ENCODE measurements around the gene RDH8. TPM values are rescaled to one million over a fixed set of nuclear protein-coding genes. Genes with fewer than 3 reads are reported as not detected.

Gene RDH8
- total and polyA plus RNA-seq, 4 donors: not detected

DNA sequence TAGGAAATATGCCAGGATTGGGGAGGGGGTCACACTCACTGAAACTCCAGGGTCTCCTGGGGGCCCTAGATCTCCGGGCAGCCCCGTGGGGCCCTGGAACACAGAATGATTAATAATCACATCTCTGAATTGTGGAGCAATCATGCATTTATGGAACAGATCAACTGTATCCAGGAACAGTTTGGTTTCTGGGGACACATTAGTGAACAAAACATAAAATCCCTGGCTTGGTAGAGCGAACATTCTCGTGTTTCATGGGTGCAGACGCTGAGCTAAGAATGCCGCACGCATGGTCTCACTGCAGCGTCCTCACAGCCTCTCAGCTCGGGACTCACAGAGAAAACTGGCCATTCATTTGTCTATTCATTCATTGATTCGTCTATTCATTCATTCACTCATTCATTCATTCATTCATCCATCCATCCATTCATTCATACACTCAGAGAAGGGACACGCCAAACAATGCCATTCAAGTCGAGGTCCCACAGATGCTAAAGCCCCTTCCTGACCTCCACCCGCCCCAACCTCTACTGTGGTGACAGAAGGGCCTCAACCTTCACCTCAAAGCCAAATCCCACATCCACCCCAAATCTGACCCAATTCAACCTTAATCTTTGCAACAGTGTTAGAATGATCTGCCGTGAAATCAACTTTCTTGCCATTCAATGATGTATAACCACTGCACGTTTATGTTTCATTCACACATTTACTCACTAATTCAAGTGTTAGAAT lies 42.0 kb upstream of the RDH8 start:
- no peaks in the 10 kb centered on the region for H3K4me1 ChIP-seq (ENCODE audit: control insufficient read depth in 5 of 5, insufficient read depth in 5 of 5, low read length in 5 of 5)
- TF ChIP-seq, protein P1, sequence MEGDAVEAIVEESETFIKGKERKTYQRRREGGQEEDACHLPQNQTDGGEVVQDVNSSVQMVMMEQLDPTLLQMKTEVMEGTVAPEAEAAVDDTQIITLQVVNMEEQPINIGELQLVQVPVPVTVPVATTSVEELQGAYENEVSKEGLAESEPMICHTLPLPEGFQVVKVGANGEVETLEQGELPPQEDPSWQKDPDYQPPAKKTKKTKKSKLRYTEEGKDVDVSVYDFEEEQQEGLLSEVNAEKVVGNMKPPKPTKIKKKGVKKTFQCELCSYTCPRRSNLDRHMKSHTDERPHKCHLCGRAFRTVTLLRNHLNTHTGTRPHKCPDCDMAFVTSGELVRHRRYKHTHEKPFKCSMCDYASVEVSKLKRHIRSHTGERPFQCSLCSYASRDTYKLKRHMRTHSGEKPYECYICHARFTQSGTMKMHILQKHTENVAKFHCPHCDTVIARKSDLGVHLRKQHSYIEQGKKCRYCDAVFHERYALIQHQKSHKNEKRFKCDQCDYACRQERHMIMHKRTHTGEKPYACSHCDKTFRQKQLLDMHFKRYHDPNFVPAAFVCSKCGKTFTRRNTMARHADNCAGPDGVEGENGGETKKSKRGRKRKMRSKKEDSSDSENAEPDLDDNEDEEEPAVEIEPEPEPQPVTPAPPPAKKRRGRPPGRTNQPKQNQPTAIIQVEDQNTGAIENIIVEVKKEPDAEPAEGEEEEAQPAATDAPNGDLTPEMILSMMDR (IDR thresholded peaks at IDR 0.05; ENCODE audit: control extremely low read depth, extremely low read depth): no peak
- DNase-seq (no peak), ATAC-seq (ENCODE audit: insufficient read depth, low FRiP score) (no peak)
- WGBS, 2 donors: 68 to 77% methylated on average over 15 of the region's 15 CpGs
- H3K36me3 ChIP-seq (ENCODE audit: control insufficient read depth in 4 of 4, insufficient read depth in 4 of 4, low read length in 4 of 4): no peaks in the 10 kb centered on the region
- no peak overlapping the region for H3K9ac ChIP-seq (ENCODE audit: insufficient read depth in 1 of 2, low read length in 2 of 2)
- peaks cover 3 to 22% (median 12%) of the 10 kb centered on the region in 3 donors for H3K27me3 ChIP-seq (ENCODE audit: control insufficient read depth in 3 of 3, insufficient read depth in 3 of 3, low read length in 2 of 3)
- peaks cover 0 to 2% (median 0%) of the 10 kb centered on the region in 4 donors for H3K9me3 ChIP-seq (ENCODE audit: control insufficient read depth in 4 of 4, insufficient read depth in 3 of 4, low read length in 3 of 4)
- H3K27ac ChIP-seq (ENCODE audit: low read depth in 1 of 2, low read length in 1 of 2): no peak overlapping the region
- no peak overlapping the region for H3K4me3 ChIP-seq

DNA sequence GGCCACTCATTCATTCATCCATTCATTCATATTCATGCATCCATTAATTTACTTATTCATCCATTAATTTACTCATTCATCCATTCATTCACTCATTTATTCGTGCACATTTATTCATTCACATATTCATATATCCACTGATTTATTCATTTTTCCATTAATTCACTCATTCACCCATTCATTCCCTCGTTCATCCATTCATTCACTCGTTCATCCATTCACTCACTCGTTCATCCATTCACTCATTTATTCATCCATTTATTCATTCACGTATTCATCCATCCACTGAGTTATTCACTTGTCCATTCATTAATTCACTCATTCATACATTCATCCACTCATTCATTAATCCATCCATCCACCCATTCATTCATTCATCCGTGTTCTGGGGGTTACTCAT lies 41.2 kb upstream of the RDH8 start:
- H3K36me3 ChIP-seq (ENCODE audit: control insufficient read depth in 4 of 4, insufficient read depth in 4 of 4, low read length in 4 of 4): no peaks in the 10 kb centered on the region
- 85 to 87% methylated on average over 6 of the region's 6 CpGs for WGBS, 2 donors
- no peak overlapping the region for H3K9ac ChIP-seq (ENCODE audit: insufficient read depth in 1 of 2, low read length in 2 of 2)
- DNase-seq (no peak), ATAC-seq (ENCODE audit: insufficient read depth, low FRiP score) (no peak)
- no peak overlapping the region for H3K4me3 ChIP-seq
- TF ChIP-seq, protein P1 (IDR thresholded peaks at IDR 0.05; ENCODE audit: control extremely low read depth, extremely low read depth): no peak
- no peak overlapping the region for H3K27ac ChIP-seq (ENCODE audit: low read depth in 1 of 2, low read length in 1 of 2)
- no peaks in the 10 kb centered on the region for H3K4me1 ChIP-seq (ENCODE audit: control insufficient read depth in 5 of 5, insufficient read depth in 5 of 5, low read length in 5 of 5)
- no peaks in the 10 kb centered on the region for H3K9me3 ChIP-seq (ENCODE audit: control insufficient read depth in 4 of 4, insufficient read depth in 3 of 4, low read length in 3 of 4)
- H3K27me3 ChIP-seq (ENCODE audit: control insufficient read depth in 3 of 3, insufficient read depth in 3 of 3, low read length in 2 of 3): peaks cover 0 to 16% (median 6%) of the 10 kb centered on the region in 3 donors

DNA sequence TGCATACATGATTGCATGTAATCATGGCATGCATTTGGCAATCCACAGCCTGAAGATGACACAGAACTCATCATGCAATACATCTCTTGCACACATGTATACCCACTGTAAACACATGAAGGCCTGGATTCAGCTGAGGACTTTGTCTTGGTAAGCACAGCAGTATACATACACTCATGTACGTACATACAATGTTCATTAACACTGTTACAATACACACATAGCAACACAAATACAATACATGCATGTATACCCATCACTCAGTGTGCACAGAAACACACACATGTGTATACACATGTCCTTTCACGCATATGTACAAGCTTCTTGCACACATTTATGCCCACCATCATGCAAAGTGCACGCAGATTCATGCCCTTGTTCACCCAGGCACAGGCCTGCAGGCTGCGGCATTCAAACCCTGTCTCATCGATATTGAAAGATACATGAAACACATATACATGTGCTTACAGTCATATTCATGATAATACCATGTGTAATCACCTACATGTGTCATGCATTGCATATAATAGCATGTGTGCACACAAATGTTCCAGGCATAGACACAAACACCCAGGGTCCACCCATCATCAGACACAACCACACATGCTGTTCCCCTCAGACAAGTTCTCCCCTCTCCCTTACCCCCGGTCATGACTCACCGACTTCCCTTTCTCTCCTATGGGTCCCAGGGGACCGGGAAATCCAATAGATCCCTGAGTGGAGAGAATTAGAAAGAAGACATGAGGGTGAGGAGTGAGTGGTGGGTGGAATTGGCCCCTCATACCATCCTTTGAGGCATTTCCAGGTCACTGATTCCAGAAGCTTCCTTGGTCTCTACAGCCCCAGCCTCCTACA lies 31.6 kb upstream of the RDH8 start:
- no peaks in the 10 kb centered on the region for H3K4me1 ChIP-seq (ENCODE audit: control insufficient read depth in 5 of 5, insufficient read depth in 5 of 5, low read length in 5 of 5)
- peaks cover 0 to 4% (median 0%) of the 10 kb centered on the region in 3 donors for H3K27me3 ChIP-seq (ENCODE audit: control insufficient read depth in 3 of 3, insufficient read depth in 3 of 3, low read length in 2 of 3)
- no peak overlapping the region for H3K9ac ChIP-seq (ENCODE audit: insufficient read depth in 1 of 2, low read length in 2 of 2)
- H3K4me3 ChIP-seq: no peak overlapping the region
- no peaks in the 10 kb centered on the region for H3K36me3 ChIP-seq (ENCODE audit: control insufficient read depth in 4 of 4, insufficient read depth in 4 of 4, low read length in 4 of 4)
- H3K27ac ChIP-seq (ENCODE audit: low read depth in 1 of 2, low read length in 1 of 2): no peak overlapping the region
- DNase-seq (no peak), ATAC-seq (ENCODE audit: insufficient read depth, low FRiP score) (no peak)
- H3K9me3 ChIP-seq (ENCODE audit: control insufficient read depth in 4 of 4, insufficient read depth in 3 of 4, low read length in 3 of 4): peaks cover 0 to 2% (median 0%) of the 10 kb centered on the region in 4 donors
- 81 to 84% methylated on average over 8 of the region's 8 CpGs for WGBS, 2 donors
- TF ChIP-seq, protein P1 (IDR thresholded peaks at IDR 0.05; ENCODE audit: control extremely low read depth, extremely low read depth): no peak

Measured in lung (tissue), 12 donors.